GM18951 (cell line): ENCODE data around the gene RIMS3.

Experiments used
- POLR2A ChIP-seq: IDR thresholded peaks from 4 replicates; pipeline ENCODE4 v1.6.1; 2011; ENCODE audit warnings: mild to moderate bottlenecking; ENCODE audit not compliant: insufficient read length, insufficient read depth; ENCODE audit errors: extremely low read depth
- in situ Hi-C: fragments of 300-500 bp; cut with MboI; formaldehyde crosslinking; loops from one replicate; pipeline ENCODE4 v1.12.0; 2022; ENCODE audit warnings: low sequenced_read_pairs, mixed read lengths, inconsistent platforms; ENCODE audit not compliant: unreplicated experiment

RIMS3 gene

GRCh38 chr1:40679165-40679953 is 13.9 kb upstream of the RIMS3 start:
- no peak for TF ChIP-seq POLR2A
- in situ Hi-C loops: no loop called here

GRCh38 chr1:40676501-40676900 is 11.0 kb upstream of the RIMS3 start:
- in situ Hi-C loops: no loop called here
- no peak for TF ChIP-seq POLR2A

GRCh38 chr1:40673452-40673851 is 8.0 kb upstream of the RIMS3 start:
- in situ Hi-C loops: no loop called here
- no peak for TF ChIP-seq POLR2A

- peak; percentile 42 for TF ChIP-seq POLR2A
- in situ Hi-C loops: no loop called here
Measured at GRCh38 chr1:40668769-40669525, 3.5 kb upstream of the RIMS3 start.

- TF ChIP-seq POLR2A: no peak
- in situ Hi-C loops: no loop called here
Measured at GRCh38 chr1:40664791-40665190, 691 bp downstream of the RIMS3 start.

GRCh38 chr1:40664167-40664537 is 1.3 kb downstream of the RIMS3 start:
- no peak for TF ChIP-seq POLR2A
- in situ Hi-C loops: no loop called here

- in situ Hi-C loops: no loop called here
- no peak for TF ChIP-seq POLR2A
Measured at GRCh38 chr1:40663324-40664166, 1.9 kb downstream of the RIMS3 start.

- in situ Hi-C loops: no loop called here
Measured at GRCh38 chr1:40662864-40663263, 2.6 kb downstream of the RIMS3 start.

GRCh38 chr1:40662151-40662550 is 3.3 kb downstream of the RIMS3 start:
- no peak for TF ChIP-seq POLR2A
- in situ Hi-C loops: no loop called here

More at GRCh38 chr1:40662864-40663263, 2.6 kb downstream of the RIMS3 start:
- no peak for TF ChIP-seq POLR2A

GRCh38 chr1:40661678-40662077 is 3.8 kb downstream of the RIMS3 start:
- in situ Hi-C loops: no loop called here
- TF ChIP-seq POLR2A: no peak

GRCh38 chr1:40659649-40659947 is 5.9 kb downstream of the RIMS3 start:
- no peak for TF ChIP-seq POLR2A
- in situ Hi-C loops: no loop called here

GRCh38 chr1:40658751-40659648 is 6.5 kb downstream of the RIMS3 start:
- no peak for TF ChIP-seq POLR2A
- in situ Hi-C loops: no loop called here
